Left lung (tissue), 10 donors: ENCODE data around the gene MGAT5B. TPM values are rescaled to one million over a fixed set of nuclear protein-coding genes. Genes with fewer than 3 reads are reported as not detected.

Experiments used
- ATAC-seq: fragments of 200-7000 bp; cut with Tn5 transposase; one replicate; pipeline ENCODE4 v1.9.1; 2020; ENCODE audit warnings: moderate library complexity
- DNase-seq, 4 donors: peaks; one replicate each; pipeline ENCODE4 v3.0.0-alpha.2; 2013 to 2020
- H3K27ac ChIP-seq, 2 donors: fragments of 200-600 bp; sonication (generic) in 1 of 2; one replicate each; pipeline versions ENCODE4 v1.5.0 to v1.8.0; 2020 to 2021
- H3K27me3 ChIP-seq, 2 donors: fragments of 200-600 bp; sonication (generic) in 1 of 2; one replicate each; pipeline versions ENCODE4 v1.5.0 to v1.8.0; 2020 to 2021
- H3K36me3 ChIP-seq, 2 donors: fragments of 200-600 bp; sonication (generic) in 1 of 2; one replicate each; pipeline versions ENCODE4 v1.5.0 to v1.8.0; 2020 to 2021
- H3K4me1 ChIP-seq, 2 donors: fragments of 200-600 bp; one replicate each; pipeline ENCODE4 v1.8.0; 2021
- H3K4me3 ChIP-seq, 2 donors: fragments of 200-600 bp; sonication (generic) in 1 of 2; one replicate each; pipeline versions ENCODE4 v1.5.0 to v1.8.0; 2020 to 2021; ENCODE audit warnings: mild to moderate bottlenecking in 1 of 2
- H3K9me3 ChIP-seq, 2 donors: fragments of 200-600 bp; sonication (generic) in 1 of 2; one replicate each; pipeline versions ENCODE4 v1.5.0 to v1.8.0; 2020 to 2021
- CTCF ChIP-seq, 2 donors: fragments of 200-600 bp; sonication (generic) in 1 of 2; IDR thresholded peaks; one replicate each; pipeline versions ENCODE4 v1.5.0 to v1.8.0; 2021; ENCODE audit warnings: antibody characterized with exemption in 2 of 2
- intact Hi-C, 2 donors: fragments of 100-400 bp; cut with DNase I; formaldehyde crosslinking; loops; one replicate each; pipeline versions ENCODE4 v1.11.2 to v1.14.2; 2022
- polyA plus RNA-seq, 6 donors: library from polyadenylated mRNA; unstranded; fragments of 120-200 nt; gene quantifications; one replicate each; pipeline ENCODE4 v1.2.1, GENCODE V29; 2013; ENCODE audit not compliant: insufficient read length in 6 of 6
- total RNA-seq, 2 donors: library from RNA; stranded (reverse); fragmentation: NEBNext Ultra II Directional; extraction: Animal tissue kit (Norgen Biotek cat#: 25700); gene quantifications; one replicate each; pipeline ENCODE4 v1.2.1, GENCODE V29; 2021
- donor health status: DM: no; HTN: yes; CAD: no.
- donor health status: DM: no; HTN: no; CAD: no.

MGAT5B gene
- total and polyA plus RNA-seq, 8 donors, result 1.0 to 1.9 (median 1.3) TPM

GRCh38 chr17:76987486-76988093 lies 119.4 kb downstream of the MGAT5B start:
- no peak for ATAC-seq
- intact Hi-C loops, result no loop called here

DNA sequence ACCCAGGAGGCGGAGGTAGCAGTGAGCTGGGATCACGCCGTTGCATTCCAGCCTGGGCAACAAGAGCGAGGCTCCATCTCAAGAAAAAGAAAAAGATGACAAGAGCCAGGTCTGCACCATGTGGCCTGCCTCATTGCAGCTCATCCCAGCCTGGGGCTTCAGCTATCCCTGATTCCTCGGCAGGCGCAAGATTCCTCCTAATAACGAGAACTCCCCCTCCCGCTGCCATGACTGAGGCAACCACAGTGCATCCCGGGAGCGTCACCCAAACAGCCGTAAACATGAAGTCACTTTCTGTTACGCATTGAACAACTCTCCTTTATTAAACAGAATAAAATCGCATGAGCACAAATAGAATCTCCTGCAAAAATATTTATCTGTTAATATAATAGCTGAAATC lies 120.6 kb downstream of the MGAT5B start:
- DNase-seq (no peak), ATAC-seq (no peak)
- intact Hi-C loops, result no loop called here
- Histone ChIP-seq H3K4me1 (no peaks in the 10 kb centered on the region), H3K27me3 (no peaks in the 10 kb centered on the region), H3K36me3 (no peaks in the 10 kb centered on the region), H3K27ac (no peak overlapping the region), H3K4me3 (no peak overlapping the region), H3K9me3 (no peaks in the 10 kb centered on the region)
- no peak for TF ChIP-seq CTCF (IDR thresholded peaks at IDR 0.05)

More at GRCh38 chr17:76987486-76988093, 119.4 kb downstream of the MGAT5B start:
- H3K4me3 ChIP-seq, result no peak overlapping the region
- H3K27me3 ChIP-seq, result no peaks in the 10 kb centered on the region
- no peak overlapping the region for H3K27ac ChIP-seq
- DNase-seq, result no peak
- TF ChIP-seq CTCF (IDR thresholded peaks at IDR 0.05), result no peak
- no peaks in the 10 kb centered on the region for H3K4me1 ChIP-seq
- no peaks in the 10 kb centered on the region for H3K9me3 ChIP-seq
- H3K36me3 ChIP-seq, result no peaks in the 10 kb centered on the region

DNA sequence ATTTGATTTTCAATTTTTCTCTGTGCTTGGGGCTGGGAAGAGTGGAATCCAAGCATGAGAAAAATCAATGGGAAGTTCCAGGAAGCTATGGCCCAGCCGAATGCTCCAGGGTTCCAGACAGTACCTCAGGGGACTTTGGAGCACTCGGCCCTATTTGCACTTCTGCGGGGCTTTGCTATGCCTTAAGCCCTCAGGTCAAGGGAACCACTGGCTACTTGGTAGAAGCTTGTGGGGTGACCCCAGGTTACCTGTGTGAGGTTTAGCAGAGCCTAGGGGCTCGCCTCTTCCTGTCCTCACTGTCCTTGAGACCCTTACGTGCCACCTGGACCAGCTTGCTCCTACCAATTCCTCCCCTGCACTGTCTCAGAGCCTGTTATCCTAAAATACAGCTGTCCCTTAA lies 121.3 kb downstream of the MGAT5B start:
- no peak for TF ChIP-seq CTCF (IDR thresholded peaks at IDR 0.05)
- Histone ChIP-seq H3K9me3 (no peaks in the 10 kb centered on the region), H3K4me3 (no peak overlapping the region), H3K27me3 (no peaks in the 10 kb centered on the region), H3K27ac (no peak overlapping the region), H3K36me3 (no peaks in the 10 kb centered on the region), H3K4me1 (no peaks in the 10 kb centered on the region)
- DNase-seq (no peak), ATAC-seq (no peak)
- intact Hi-C loops, result no loop called here

- TF ChIP-seq CTCF (IDR thresholded peaks at IDR 0.05), result no peak
- Histone ChIP-seq H3K4me3 (no peak overlapping the region), H3K36me3 (no peaks in the 10 kb centered on the region), H3K4me1 (no peaks in the 10 kb centered on the region), H3K27ac (no peak overlapping the region), H3K27me3 (peaks cover 0 to 15% of the 10 kb centered on the region in 2 donors), H3K9me3 (no peaks in the 10 kb centered on the region)
- intact Hi-C loops, result no loop called here
- ATAC-seq (no peak), DNase-seq (peak in 2 of 4 donors; percentile 25 to 52)
These were observed 124.7 kb downstream of the MGAT5B start for GRCh38 chr17:76992891-76993290.

- no peak for TF ChIP-seq CTCF (IDR thresholded peaks at IDR 0.05)
These were observed 125.4 kb downstream of the MGAT5B start for GRCh38 chr17:76993651-76994050.

More at GRCh38 chr17:76993651-76994050, 125.4 kb downstream of the MGAT5B start:
- Histone ChIP-seq H3K4me1 (no peaks in the 10 kb centered on the region), H3K27ac (no peak overlapping the region), H3K36me3 (no peaks in the 10 kb centered on the region), H3K4me3 (no peak overlapping the region), H3K9me3 (no peaks in the 10 kb centered on the region), H3K27me3 (peaks cover 0 to 23% of the 10 kb centered on the region in 2 donors)
- intact Hi-C loops, result no loop called here
- DNase-seq (no peak), ATAC-seq (no peak)
